Measurements from ENCODE around the gene REC114. TPM values are rescaled to one million over a fixed set of nuclear protein-coding genes. Genes with fewer than 3 reads are reported as not detected.
A peak's percentile ranks its signal among the peaks of the same experiment; 100 is the strongest.

The REC114 gene
- total and polyA plus RNA-seq, 2 donors (not counting 3 experiments of a cell fraction or from before 2014, with no cell fraction given): not detected

- H3K27me3 ChIP-seq (ENCODE audit: control insufficient read depth in 2 of 2, insufficient read depth in 2 of 2, low read length in 2 of 2): no peaks in the 10 kb centered on the region
- intact Hi-C loops (cut with micrococcal nuclease) (loop anchor here (1.0 to 2.0 kb wide), 2 partner anchors 31 to 37 kb away; no protein-coding TSS in a partner anchor), dilution Hi-C loops (cut with MboI; ENCODE audit: extremely low pct_ligation_motif_present, low sequenced_read_pairs) (no loop called here)
- FAIRE-seq: no peak
- H4K20me1 ChIP-seq (replicated peaks; ENCODE audit: control insufficient read depth, extremely low read depth, insufficient read depth, low read length): peaks cover 6% of the 10 kb centered on the region
- H3K9me1 ChIP-seq (replicated peaks; ENCODE audit: control insufficient read depth, extremely low read depth, insufficient read depth, low read length): no peaks in the 10 kb centered on the region
- BruUV-seq (replicated peaks): no TSS peak
- peaks cover 39% of the 10 kb centered on the region for H3K4me1 ChIP-seq (ENCODE audit: control insufficient read depth, extremely low read depth, insufficient read depth, low read length)
- H3K9ac ChIP-seq (replicated peaks; ENCODE audit: extremely low read depth, insufficient read depth, low read length): peak overlapping the region; percentile 15
- H3K36me3 ChIP-seq (ENCODE audit: control insufficient read depth in 2 of 2, extremely low read depth in 1 of 2, insufficient read depth in 2 of 2, low read length in 2 of 2): no peaks in the 10 kb centered on the region
- DNase-seq (ENCODE audit: low read depth, low spot score): peak; percentile 53
- TF ChIP-seq POLR2AphosphoS5 (IDR thresholded peaks at IDR 0.05; ENCODE audit: insufficient read depth, low read depth, low read length): no peak
- TF ChIP-seq FOS (IDR thresholded peaks at IDR 0.05; ENCODE audit: borderline replicate concordance, insufficient read depth, low read length): peak; percentile 20
- no peaks in the 10 kb centered on the region for H3K9me3 ChIP-seq (replicated peaks; ENCODE audit: control insufficient read depth, insufficient read depth, low read length)
- ChIA-PET CTCF (interaction anchor here (1.4 to 1.9 kb wide), 4 partner anchors 11 to 98 kb away, joined by 3 to 8 read pairs (median 4); no protein-coding TSS in a partner anchor), POLR2A (no interaction called here)
- H3K27ac ChIP-seq (ENCODE audit: insufficient read depth, low read depth, low read length): peak overlapping the region; percentile 34
- H3K79me2 ChIP-seq (ENCODE audit: control insufficient read depth, insufficient read depth, low read length): peaks cover 79% of the 10 kb centered on the region
- H3K4me3 ChIP-seq (replicated peaks in 1 of 3; ENCODE audit: insufficient read depth in 1 of 3, low read depth in 1 of 3, low read length in 3 of 3): no peak overlapping the region
- H3K4me2 ChIP-seq (ENCODE audit: insufficient read depth, low read length): peak overlapping the region; percentile 39
- no peak overlapping the region for H2AFZ ChIP-seq (ENCODE audit: low read depth, low read length)
These were observed 158.8 kb downstream of the REC114 start for GRCh38 chr15:73601451-73602445.

GRCh38 chr15:73602446-73602843, 159.5 kb downstream of the REC114 start:
- FAIRE-seq: no peak
- Histone ChIP-seq H3K4me2 (ENCODE audit: insufficient read depth, low read length) (peak overlapping the region; percentile 39), H3K9ac (replicated peaks; ENCODE audit: extremely low read depth, insufficient read depth, low read length) (peak overlapping the region; percentile 15), H3K9me3 (replicated peaks; ENCODE audit: control insufficient read depth, insufficient read depth, low read length) (no peaks in the 10 kb centered on the region), H3K27me3 (ENCODE audit: control insufficient read depth in 2 of 2, insufficient read depth in 2 of 2, low read length in 2 of 2) (no peaks in the 10 kb centered on the region), H3K27ac (ENCODE audit: insufficient read depth, low read depth, low read length) (peak overlapping the region; percentile 34), H3K4me3 (replicated peaks in 1 of 3; ENCODE audit: insufficient read depth in 1 of 3, low read depth in 1 of 3, low read length in 3 of 3) (no peak overlapping the region), H3K9me1 (replicated peaks; ENCODE audit: control insufficient read depth, extremely low read depth, insufficient read depth, low read length) (no peaks in the 10 kb centered on the region), H3K36me3 (ENCODE audit: control insufficient read depth in 2 of 2, extremely low read depth in 1 of 2, insufficient read depth in 2 of 2, low read length in 2 of 2) (no peaks in the 10 kb centered on the region), H3K4me1 (ENCODE audit: control insufficient read depth, extremely low read depth, insufficient read depth, low read length) (peaks cover 39% of the 10 kb centered on the region), H2AFZ (ENCODE audit: low read depth, low read length) (no peak overlapping the region), H4K20me1 (replicated peaks; ENCODE audit: control insufficient read depth, extremely low read depth, insufficient read depth, low read length) (peaks cover 8% of the 10 kb centered on the region), H3K79me2 (ENCODE audit: control insufficient read depth, insufficient read depth, low read length) (peaks cover 85% of the 10 kb centered on the region)
- dilution Hi-C loops (cut with MboI; ENCODE audit: extremely low pct_ligation_motif_present, low sequenced_read_pairs): no loop called here
- no TSS peak for BruUV-seq (replicated peaks)
- ChIA-PET CTCF (interaction anchor here (1.0 to 2.9 kb wide), 6 partner anchors 10 to 102 kb away, joined by 3 to 16 read pairs (median 5); no protein-coding TSS in a partner anchor), POLR2A (interaction anchor here (0.5 kb wide), 1 partner anchor 12 kb away, joined by 3 read pairs; no protein-coding TSS in a partner anchor)
- peak; percentile 57 for DNase-seq (ENCODE audit: low read depth, low spot score)
- intact Hi-C loops (cut with micrococcal nuclease): loop anchor here (1.0 kb wide), 1 partner anchor 30 kb away; no protein-coding TSS in a partner anchor
- TF ChIP-seq JUN (IDR thresholded peaks at IDR 0.05; ENCODE audit: borderline replicate concordance, insufficient read depth, insufficient read length, low read depth) (no peak), MYC (IDR thresholded peaks at IDR 0.05; ENCODE audit: low read depth, low read length) (no peak), GATA2 (IDR thresholded peaks at IDR 0.05; ENCODE audit: insufficient read depth, insufficient read length, low read depth, low read length) (peak; percentile 36), FOS (IDR thresholded peaks at IDR 0.05; ENCODE audit: borderline replicate concordance, insufficient read depth, low read length) (no peak), POLR2A (IDR thresholded peaks at IDR 0.05; ENCODE audit: low read depth, low read length) (no peak), MAX (IDR thresholded peaks at IDR 0.05; ENCODE audit: insufficient read depth, insufficient read length) (no peak), CTCF (IDR thresholded peaks at IDR 0.05; ENCODE audit: extremely low read depth in 1 of 2, insufficient read depth in 1 of 2, low read depth in 1 of 2, low read length in 2 of 2) (no peak)
